NCI-H1436 (cell line): ENCODE measurements around the gene ATF2.
"Not testable (repeated sequence)": the region's sequence is repeated elsewhere in the genome, so short reads cannot be mapped to it uniquely, and the experiment has no call there.

Experiments used
- DNase-seq: peaks from one replicate; lab custom pipeline; 2025; lab: John Stamatoyannopoulos, UW

ATF2 gene

DNA sequence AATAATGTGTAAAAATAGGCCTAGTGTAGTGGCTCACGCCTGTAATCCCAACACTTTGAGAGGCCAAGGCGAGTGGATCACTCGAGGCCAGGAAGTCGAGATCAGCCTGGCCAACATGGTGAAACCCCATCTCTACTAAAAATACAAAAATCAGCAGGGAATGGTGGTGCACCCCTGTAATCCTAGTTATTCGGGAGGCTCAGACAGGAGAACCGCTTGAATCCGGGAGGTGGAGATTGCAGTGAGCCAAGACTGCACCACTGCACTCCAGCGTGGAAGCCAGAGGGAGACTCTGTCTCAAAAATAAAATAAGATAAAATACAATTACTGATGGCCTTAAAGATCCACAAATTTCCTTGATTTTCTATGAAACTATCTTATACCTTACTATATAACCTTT, 3.8 kb downstream of the ATF2 start:
- no peak for DNase-seq

DNA sequence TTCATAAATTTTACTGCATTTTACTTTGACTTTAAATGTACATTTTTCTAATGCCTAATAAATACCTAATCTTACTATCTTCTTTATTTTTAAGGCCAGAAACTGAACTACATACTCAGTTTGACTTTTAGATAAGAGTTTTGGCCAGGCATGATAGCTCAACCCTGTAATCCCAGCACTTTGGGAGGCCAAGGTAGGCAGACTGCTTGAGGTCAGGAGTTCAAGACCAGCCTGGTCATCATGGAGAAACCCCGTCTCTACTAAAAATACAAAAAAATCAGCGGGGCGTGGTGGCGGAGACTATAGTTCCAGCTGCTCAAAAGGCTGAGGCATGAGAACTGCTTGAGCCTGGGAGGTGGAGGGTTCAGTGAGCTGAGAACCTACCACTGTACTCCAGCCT, 9.1 kb downstream of the ATF2 start:
- DNase-seq, result no peak

DNA sequence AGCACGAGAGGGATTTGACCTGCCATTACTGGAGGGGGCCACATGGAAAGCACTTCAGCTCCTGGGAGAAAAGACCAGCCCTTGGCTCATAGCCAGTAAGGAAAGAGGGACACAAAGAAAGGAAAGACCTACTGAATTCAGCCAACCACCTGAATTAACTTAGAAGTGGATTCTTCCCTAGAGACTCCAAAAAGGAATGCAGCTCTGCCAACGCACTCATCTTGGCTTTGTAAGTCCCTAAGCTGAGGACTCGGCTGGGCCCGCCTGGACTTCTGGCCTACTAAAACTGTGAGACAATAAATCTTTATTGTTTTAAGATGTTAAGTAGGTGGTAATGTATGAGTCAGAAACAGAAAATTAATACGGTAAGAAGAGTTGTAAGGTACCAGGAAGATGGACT, 11.5 kb downstream of the ATF2 start:
- DNase-seq, result no peak

DNA sequence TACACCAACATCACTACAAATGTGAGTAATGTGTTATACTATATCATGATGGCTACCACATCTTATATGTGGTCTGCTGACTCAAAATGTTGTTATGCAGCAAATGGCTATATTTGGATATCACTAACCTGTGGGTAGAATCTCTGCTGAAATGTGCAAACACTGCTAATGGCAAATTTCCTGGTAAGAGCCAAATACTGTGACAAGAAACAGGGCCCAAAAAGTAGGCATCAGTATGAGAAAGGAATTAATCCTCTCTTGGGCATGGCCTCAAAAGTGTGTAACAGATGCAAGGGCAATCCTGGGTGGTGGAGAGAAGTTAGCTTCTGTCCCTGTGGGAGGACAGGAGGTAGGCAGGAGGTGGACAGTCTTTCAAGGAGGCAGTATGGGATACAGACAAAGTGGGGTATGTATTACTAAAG, 13.3 kb downstream of the ATF2 start:
- no peak for DNase-seq

DNA sequence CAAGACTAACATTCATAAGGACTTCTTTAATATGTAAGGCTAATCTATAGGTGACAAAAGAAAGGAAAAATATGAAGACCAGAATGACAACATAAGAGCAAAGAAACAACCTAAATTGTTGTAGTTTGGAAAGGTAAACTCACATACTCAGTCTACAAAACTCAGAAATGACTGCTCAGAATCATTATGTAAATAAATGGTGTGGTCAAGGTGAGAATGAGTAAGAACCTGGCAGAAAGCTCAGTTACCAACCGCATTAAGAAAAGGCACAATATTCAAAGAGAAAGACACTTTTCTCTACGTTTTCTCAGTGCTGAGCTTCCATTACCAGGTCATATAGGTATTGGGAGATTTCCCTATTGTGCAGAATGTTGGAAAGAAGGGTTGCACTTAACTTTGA, 15.8 kb downstream of the ATF2 start:
- no peak for DNase-seq

DNA sequence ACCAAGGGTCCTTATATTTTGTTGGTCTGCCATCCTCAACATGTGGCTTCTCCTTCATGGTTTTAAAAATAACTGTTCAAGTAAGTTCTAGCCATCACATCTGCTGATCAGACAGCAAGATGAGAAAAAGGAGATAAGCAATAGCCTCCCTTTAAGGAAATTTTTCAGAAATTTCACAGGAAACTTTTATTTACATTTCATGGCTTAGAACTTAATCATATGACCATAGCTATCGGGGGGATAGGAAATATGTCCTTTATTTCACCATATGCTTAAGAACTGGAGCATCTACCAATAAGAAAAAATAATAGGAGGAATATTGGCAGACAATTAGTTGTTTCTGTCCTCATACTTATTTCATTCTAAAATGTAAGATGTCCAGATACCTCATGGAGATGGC, 16.2 kb downstream of the ATF2 start:
- no peak for DNase-seq

DNA sequence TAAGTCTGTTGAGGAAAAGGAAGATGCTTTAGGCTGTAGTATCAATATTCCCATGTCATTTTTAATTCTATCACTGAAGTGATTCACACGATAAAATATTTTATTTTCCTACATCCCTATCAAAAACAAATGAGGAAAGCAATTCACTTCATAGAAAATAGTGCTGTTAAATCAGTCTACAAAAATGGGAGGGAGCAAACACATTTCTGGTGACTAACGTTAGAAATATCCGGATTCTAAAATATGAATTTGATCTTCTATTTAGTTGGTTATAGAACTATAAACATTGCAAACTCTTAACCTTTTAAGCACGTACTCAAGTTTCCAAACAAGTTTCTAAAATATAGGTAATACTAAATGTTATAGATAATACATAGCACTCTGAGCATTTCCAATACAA, 20.8 kb downstream of the ATF2 start:
- DNase-seq, result no peak

DNA sequence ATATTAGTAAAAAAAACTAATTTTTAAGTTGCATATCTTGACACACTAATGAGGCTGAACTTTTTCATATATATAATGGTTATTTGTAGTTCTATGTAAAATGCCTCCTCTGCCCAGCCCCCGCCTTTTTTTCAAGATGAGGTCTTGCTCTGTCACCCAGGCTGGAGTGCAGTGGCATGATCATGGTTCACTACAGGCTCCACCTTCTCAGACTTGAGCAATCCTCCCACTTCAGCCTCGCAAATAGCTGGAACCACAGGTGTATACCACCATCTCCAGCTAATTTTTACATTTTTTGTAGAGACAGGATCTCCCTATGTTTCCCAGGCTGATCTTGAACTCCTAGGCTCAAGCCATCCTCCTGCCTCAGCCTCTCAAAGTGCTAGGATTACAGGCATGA, 24.3 kb downstream of the ATF2 start:
- DNase-seq, result no peak

DNA sequence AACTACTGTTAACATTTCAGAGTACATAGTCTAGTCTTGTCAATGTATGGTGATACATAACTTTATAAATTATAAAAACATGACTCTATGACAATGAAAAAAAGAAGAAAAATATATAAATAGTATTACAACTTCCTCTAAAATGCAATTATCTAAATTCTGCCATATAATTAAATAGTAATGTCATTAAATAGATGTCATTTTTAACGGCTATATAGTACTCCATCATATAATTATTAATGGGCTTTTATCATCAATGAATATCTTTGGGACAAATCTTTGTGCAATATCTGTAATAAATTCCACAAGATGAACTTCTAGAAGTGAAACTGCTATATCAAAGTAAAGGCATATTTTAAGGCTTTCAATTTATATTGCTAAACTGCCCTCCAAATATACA, 24.8 kb downstream of the ATF2 start:
- DNase-seq, result no peak

DNA sequence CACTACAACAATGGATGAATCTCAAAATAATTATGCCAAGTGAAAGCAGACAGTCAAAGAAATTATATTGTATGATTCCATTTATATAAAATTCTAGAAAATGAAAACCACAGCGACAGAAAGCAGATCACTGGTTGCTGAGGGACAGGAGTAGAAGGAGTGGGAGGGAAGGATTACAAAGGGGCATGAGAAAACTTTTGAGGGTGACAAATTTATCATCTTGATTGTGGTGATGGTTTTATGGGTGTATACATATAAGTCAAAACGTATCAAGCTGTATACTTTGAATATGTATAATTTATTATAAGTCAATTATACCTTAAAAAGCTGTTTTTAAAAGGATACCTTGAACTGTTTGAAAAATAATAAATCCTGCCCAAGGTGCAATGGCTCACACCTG, 27.7 kb downstream of the ATF2 start:
- no peak for DNase-seq

DNA sequence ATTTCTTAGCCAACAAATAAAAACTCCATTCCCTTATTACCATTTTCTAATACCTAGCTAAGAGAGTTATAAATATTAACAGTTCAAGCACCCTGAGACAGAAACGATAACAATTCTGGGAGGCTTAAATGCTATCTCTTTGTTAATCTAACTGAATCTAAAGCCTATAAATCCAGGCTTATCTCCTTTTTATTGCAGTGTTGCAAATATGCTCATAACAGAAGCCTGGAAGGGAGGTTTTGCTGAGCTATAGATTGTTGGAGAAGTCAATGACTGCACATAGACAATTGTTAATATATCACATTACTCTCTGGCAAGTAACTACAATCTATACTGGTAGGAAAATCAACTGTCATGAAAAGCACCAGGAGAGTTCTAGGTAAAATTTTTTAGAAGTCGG, 30.2 kb downstream of the ATF2 start:
- no peak for DNase-seq

DNA sequence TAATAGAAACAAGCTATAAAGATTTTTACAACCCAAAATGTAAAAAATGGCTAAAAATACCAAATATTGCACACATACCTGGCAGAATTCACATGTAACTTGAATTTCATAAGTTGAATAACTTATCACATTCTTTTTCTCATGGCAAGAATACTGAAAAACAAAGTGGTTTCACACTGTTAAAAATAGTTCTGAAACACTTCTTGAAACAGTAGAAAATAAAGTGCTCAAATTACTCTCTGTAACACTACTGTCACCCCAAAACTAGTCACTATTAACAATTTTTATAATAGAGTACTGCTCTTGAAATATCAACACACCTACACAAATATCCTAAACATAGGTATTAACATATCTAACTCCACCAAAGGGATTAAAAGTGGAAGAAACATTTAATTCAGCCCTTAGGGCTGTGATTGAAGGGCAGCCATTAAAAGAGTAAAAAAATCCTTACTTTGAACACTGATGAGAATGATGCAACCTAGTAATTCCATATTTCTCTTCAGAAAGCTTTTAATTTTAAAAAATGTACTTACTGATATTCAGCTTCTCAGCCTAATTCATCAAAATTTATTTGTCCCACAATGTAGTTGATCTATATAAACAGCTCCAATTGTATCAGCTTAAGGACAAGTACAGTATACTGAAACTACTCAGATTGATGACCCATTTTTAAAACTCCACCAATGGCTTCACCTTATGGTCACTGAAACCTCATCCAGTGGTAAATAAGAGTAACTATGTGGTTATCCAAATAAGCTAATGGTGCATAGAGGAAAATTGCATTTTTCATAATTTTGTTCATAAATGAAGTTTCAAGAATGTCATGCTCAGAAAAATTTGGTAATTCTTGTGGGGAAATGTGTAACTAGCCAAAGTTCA, 31.4 kb downstream of the ATF2 start:
- DNase-seq, result no peak

DNA sequence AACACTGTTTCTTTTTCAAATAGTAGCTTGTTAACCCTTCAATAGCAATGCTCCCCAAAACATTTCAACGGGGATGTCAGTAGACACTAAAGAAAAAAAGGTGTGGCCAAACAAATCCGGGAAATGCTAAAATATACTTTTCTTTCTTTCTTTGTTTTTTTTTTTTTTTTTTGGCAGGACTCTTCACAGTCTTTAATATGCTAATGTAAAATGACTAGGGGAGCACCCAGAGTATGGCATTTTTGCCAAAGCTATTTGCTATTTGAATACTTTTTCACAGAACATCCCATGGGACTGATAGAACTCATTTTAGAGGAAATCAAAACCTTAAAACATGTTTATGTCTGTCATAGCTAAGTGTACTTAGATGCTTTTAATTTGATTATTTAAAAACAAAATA, 32.1 kb downstream of the ATF2 start:
- DNase-seq, result no peak

DNA sequence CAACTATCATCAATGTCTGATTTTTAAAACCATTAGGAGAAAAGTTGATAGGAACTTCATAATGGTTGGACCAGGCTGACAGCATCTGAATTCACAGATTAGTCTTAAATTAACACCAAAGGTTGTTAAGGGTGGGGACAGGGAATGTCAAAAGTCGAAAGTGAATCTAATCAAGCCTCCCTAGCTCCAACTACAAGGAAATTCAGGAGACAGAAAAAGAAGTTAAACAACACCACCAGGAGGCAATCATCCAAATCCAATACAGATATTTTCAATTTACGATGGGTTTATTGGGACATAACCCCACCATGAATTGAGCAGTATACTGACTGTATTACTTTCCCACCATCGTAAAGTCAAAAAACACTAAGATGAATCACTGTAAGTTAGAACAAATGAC, 32.8 kb downstream of the ATF2 start:
- no peak for DNase-seq

DNA sequence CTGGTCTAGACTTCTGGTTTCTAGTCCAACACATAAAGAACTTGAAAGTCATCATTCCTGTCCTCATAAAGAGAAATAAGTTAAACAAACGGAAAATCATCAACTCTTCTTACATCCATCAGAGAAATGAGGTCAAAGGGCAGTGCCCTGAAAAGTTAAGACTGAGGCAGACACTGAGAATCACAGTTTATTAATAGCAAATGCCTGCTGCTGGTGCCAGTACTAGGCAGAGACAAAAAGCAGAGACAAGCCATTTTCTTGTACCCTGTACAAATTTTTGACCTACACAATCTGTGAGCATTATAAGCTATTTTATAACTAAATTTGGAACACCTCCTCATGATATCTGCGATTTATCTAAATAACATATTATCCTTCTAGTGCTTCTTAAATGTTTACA, 36.8 kb downstream of the ATF2 start:
- DNase-seq, result no peak

DNA sequence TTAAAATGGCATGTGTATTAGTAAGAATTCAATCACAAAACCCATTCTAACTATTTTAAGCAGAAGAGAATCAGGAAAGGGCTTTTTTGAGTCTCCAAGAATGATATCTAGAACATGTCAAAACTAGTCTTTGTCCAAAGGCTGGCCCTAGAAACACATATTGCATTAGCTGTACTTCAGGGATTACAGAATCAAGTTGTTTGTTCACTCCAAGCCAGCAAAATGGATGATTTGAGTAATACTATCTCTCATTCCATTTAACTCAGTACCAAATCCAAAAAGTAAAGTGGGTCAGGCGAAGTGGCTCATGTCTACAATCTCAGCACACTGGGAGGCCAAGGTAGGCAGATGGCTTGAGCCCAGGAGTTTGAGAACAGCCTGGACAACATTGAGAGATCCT, 41.3 kb downstream of the ATF2 start:
- no peak for DNase-seq

DNA sequence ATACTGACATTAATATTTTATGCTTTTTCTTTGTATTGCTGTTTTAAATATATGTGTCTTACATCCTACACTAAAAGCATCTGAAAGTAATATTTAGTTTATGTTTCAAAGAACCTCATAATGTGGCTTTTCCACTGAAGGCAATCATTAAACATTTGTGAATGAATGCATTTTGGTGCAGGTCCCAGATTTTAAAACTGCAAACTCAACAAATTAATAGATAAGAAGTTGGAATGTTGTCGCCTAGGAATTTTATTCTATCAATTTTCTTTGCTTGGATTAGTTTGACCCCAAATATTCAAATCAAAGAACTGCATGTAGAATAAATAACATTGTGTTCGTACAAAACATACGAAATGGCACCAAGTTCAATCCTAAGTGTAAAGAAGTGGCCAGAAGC, 44.7 kb downstream of the ATF2 start:
- no peak for DNase-seq

DNA sequence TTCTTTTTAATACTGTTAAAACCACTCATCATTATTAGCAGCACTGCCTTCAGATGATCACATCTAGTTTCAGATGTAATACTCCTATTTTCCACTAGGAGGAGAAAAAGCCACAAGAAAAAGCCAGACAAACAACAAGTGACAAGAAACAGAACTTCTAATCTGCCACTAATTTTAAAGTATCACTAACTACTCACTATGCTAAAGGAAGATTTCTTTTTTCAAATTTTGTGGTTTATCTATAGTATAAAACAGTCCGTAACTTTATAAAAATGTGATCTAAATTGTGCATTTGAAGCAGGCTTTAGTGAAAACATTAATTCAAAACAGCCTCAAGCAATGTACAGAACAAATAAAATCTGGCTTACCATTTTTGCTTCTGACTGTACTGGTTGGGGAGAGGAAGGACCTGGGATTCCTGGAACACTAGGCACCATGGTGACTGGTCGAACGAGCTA, 56.8 kb downstream of the ATF2 start:
- DNase-seq, result no peak

DNA sequence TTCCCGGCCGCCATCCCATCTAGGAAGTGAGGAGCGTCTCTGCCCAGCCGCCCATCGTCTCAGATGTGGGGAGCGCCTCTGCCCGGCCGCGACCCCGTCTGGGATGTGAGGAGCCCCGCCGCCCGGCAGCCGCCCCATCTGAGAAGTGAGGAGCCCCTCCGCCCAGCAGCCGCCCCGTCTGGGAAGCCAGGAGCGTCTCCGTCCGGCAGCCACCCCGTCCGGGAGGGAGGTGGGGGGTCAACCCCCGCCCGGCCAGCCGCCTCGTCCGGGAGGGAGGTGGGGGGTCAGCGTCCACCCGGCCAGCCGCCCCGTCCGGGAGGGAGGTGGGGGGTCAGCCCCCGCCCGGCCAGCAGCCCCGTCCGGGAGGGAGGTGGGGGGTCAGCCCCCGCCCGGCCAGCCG, 59.9 kb downstream of the ATF2 start:
- DNase-seq, result not testable (repeated sequence)

DNA sequence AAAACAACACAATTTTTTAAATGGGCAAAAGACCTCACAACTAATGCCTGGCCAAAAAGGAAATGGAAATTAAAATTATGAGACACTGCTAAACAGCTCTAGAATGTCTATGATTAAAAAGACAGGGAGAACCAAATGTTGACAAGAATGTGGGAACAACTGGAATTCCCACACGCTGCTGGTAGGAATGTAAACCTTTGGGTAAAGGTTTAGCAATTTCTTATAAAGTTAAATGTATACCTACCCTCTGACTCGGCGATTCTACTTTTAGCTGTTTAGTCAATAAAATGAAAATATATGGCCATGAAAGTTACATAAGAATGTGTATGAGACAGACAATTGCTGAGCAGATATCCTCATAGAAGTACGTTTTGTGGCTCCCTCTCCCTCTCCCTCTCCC, 60.9 kb downstream of the ATF2 start:
- no peak for DNase-seq

DNA sequence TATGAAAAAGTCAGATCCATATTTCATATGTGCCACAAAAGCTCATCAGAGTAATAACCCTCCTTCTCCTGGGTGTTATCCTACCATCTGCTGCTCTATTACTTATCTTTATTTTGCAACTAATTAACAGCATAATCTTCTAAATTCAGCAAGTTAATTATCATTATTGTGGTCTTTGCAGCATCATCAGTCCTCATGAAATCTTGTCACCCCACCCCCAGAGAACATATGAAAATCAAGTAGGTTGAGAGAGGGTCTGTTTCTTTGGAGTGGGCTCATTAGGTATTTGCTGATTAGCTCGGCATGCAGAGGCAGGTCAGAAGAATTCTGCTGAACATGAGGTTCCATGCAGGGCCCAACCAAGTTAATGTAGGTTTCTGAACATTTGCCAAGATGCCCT, 64.8 kb downstream of the ATF2 start:
- no peak for DNase-seq

DNA sequence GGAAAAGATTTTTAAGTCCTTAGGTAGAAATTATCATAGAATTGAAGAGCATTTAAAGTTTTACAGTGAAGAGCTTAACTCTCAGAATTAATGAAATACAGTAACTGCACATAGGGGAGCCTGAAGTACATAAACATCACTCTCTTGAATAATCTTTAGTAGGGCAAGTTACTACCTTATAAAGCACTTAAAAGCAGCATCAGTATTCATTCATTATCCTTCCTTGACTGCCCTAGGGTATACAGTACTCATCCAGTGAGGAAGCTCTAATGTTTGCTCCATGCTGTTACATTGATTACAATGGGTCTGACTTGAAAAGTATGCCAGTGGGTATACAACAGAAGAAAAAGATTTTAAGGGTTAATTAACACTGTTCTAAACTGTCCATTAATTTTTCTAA, 66.5 kb downstream of the ATF2 start:
- DNase-seq, result no peak

DNA sequence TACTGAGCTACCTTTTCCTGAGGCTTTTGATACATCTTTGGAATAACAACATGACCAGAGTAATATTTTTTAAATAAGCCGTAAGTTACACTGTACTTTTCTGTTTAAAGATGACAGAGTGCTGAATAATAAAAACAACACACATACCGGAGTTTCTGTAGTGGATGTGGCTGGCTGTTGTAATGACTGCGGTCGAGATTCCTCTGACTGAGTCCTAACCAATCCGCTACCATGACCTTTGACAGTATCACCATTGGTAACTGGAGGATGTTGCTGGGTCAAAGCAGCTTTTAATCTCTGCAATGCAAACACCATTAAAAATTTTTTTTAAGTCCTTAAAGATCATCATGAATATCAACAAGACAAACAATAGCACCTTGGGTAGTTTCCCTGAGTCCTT, 70.7 kb downstream of the ATF2 start:
- DNase-seq, result no peak

DNA sequence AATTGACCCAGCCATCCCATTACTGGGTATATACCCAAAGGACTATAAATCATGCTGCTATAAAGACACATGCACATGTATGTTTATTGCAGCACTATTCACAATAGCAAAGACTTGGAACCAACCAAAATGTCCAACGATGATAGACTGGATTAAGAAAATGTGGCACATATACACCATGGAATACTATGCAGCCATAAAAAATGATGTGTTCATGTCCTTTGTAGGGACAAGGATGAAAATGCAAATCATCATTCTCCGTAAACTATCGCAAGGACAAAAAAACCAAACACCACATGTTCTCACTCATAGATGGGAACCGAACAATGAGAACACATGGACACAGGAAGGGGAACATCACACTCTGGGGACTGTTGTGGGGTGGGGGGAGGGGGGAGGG, 83.9 kb downstream of the ATF2 start:
- DNase-seq, result not testable (repeated sequence)
